ENCODE measurements around the gene FOXJ1.

DNA sequence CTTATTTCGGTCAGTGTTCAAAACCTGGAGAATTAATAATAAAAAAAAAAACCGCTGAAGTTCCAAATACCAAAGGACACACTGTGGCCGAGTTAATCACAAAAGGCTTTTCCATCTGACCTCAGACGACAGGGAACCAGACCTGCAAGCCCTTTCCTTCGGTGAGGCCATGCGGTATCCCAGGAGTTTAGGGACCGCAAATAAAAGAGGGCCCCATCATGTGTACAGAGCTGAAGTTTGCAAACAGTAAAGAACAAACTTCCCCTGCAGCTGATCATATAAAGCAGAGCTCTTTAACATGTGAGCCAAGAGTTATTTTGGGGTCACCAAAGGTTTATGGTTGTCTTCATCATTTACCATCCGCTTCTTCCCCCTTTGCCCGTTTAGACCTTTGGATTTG, 33.0 kb upstream of the FOXJ1 start:
- no peak for TF ChIP-seq MAFG (CRISPR knock-in tag; IDR thresholded peaks at IDR 0.05)
- no peak for TF ChIP-seq NFE2L2 (IDR thresholded peaks at IDR 0.05; ENCODE audit: low read length)
- no peak for TF ChIP-seq SNAPC4 (CRISPR knock-in tag; IDR thresholded peaks at IDR 0.05)
- TF ChIP-seq KDM6A (CRISPR knock-in tag; IDR thresholded peaks at IDR 0.05; ENCODE audit: low read depth), result 0 out of 2 replicates have a peak, but pooled peaks have one; percentile 37
- TF ChIP-seq TP53 (CRISPR knock-in tag; conservative IDR thresholded peaks at IDR 0.05), result no peak
- TF ChIP-seq RAD21 (CRISPR knock-in tag; IDR thresholded peaks at IDR 0.05), result no peak
- TF ChIP-seq ZFP41 (CRISPR knock-in tag; IDR thresholded peaks at IDR 0.05; ENCODE audit: borderline replicate concordance), result no peak
- TF ChIP-seq ZNF274 (CRISPR knock-in tag; IDR thresholded peaks at IDR 0.05), result no peak
- no peak for TF ChIP-seq ZNF264 (CRISPR knock-in tag; IDR thresholded peaks at IDR 0.05)
- TF ChIP-seq CTCF (CRISPR knock-in tag; IDR thresholded peaks at IDR 0.05), result no peak
- TF ChIP-seq SRSF9 (IDR thresholded peaks at IDR 0.05; ENCODE audit: borderline replicate concordance, insufficient read depth, low read depth, low read length, poor library complexity, severe bottlenecking), result no peak
